GM19025 (cell line): ENCODE measurements around the gene MYH9.

Source experiments
- ATAC-seq: cut with Tn5 transposase; IDR thresholded peaks from one replicate; pipeline ENCODE4 v1.9.1; 2021; ENCODE audit warnings: mild to moderate bottlenecking, low read depth, moderate library complexity; ENCODE audit not compliant: unreplicated experiment

The MYH9 gene

GRCh38 chr22:36236388-36237319, 151.1 kb downstream of the MYH9 start:
- no peak for ATAC-seq

- no peak for ATAC-seq
These were observed 152.2 kb downstream of the MYH9 start for GRCh38 chr22:36235585-36235984.

GRCh38 chr22:36234919-36235318, 152.8 kb downstream of the MYH9 start:
- ATAC-seq: no peak

GRCh38 chr22:36234213-36234612, 153.6 kb downstream of the MYH9 start:
- no peak for ATAC-seq

DNA sequence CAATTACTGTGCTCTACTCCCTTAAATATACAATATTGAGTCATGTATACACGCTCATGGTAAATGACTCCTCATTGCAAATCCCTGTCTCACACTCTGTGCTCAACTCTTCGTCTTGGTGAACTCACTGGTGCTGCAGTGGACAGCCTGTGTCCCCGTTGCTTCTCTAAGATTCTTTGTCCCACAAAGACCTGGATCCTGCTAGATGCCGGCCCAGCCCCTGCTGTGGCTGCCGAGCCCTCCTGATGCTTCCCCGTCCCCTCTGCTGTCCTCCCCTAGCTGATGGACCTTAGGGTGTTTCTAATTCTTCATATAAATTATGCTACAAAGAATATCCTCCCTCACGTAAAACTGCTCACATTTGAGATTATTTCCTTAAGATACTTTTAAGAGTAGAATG, 154.0 kb downstream of the MYH9 start:
- no peak for ATAC-seq

- ATAC-seq: no peak
These were observed 154.9 kb downstream of the MYH9 start for GRCh38 chr22:36232715-36233401.
